NCI-H446 (cell line): ENCODE results near the gene ASAP2.
A peak's percentile ranks its signal among the peaks of the same experiment; 100 is the strongest.

ENCODE experiments used
- DNase-seq, 2 experiments: peaks; one replicate each; lab custom pipeline; 2025; lab: John Stamatoyannopoulos, UW

The ASAP2 gene

GRCh38 chr2:9347411-9347881 is 140.8 kb downstream of the ASAP2 start:
- DNase-seq: no peak

GRCh38 chr2:9354318-9354717 is 147.7 kb downstream of the ASAP2 start:
- no peak for DNase-seq

- DNase-seq: no peak
Observed at GRCh38 chr2:9355270-9355669, 148.7 kb downstream of the ASAP2 start.

- no peak for DNase-seq
Observed at GRCh38 chr2:9355716-9356115, 149.1 kb downstream of the ASAP2 start.

- peak in 1 of 2 experiments; percentile 35 for DNase-seq
Observed at GRCh38 chr2:9356261-9356660, 149.6 kb downstream of the ASAP2 start.

- no peak for DNase-seq
Observed at GRCh38 chr2:9358846-9359245, 152.2 kb downstream of the ASAP2 start.

GRCh38 chr2:9359463-9359862 is 152.9 kb downstream of the ASAP2 start:
- DNase-seq: no peak

GRCh38 chr2:9360110-9360509 is 153.5 kb downstream of the ASAP2 start:
- no peak for DNase-seq

GRCh38 chr2:9360701-9361100 is 154.1 kb downstream of the ASAP2 start:
- peak in 1 of 2 experiments; percentile 5 for DNase-seq

GRCh38 chr2:9364373-9364772 is 157.8 kb downstream of the ASAP2 start:
- DNase-seq: no peak

- no peak for DNase-seq
Observed at GRCh38 chr2:9364791-9365497, 158.3 kb downstream of the ASAP2 start.

GRCh38 chr2:9365498-9366019 is 158.9 kb downstream of the ASAP2 start:
- no peak for DNase-seq

GRCh38 chr2:9366026-9366425 is 159.4 kb downstream of the ASAP2 start:
- DNase-seq: peak; percentile 41 to 80

- DNase-seq: no peak
Observed at GRCh38 chr2:9370746-9371145, 164.1 kb downstream of the ASAP2 start.

GRCh38 chr2:9373047-9373446 is 166.4 kb downstream of the ASAP2 start:
- DNase-seq: no peak

GRCh38 chr2:9373476-9373875 is 166.9 kb downstream of the ASAP2 start:
- DNase-seq: no peak

GRCh38 chr2:9374071-9374730 is 167.6 kb downstream of the ASAP2 start:
- no peak for DNase-seq

- no peak for DNase-seq
Observed at GRCh38 chr2:9375857-9376428, 169.3 kb downstream of the ASAP2 start.

GRCh38 chr2:9377461-9378097 is 171.0 kb downstream of the ASAP2 start:
- no peak for DNase-seq

- peak; percentile 77 to 89 for DNase-seq
Observed at GRCh38 chr2:9378433-9379390, 172.1 kb downstream of the ASAP2 start.

- DNase-seq: peak in 1 of 2 experiments; percentile 68
Observed at GRCh38 chr2:9379391-9379755, 172.8 kb downstream of the ASAP2 start.
